ENCODE results near the gene BEND6.

DNA sequence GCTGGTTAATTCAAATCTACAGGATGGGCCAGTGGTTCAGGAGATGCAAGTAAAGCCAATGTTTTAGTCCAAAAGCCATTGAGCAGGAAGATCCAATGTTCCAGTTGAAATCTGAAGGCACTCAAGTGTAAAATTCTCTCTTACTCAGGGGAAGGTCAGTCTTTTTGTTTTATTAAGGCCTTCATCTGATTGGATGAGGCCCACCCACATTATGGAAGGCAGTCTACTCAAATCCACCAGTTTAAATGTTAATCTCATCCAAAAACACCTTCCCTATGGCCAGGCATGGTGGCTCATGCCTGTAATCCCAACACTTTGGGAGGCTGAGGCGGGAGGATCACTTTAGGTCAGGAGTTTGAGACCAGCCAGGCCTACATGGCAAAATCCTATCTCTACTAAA is 31.3 kb upstream of the BEND6 start:
- TF ChIP-seq EZH2 (IDR thresholded peaks at IDR 0.05; ENCODE audit: low read depth, low read length, severe bottlenecking) (no peak), TEAD4 (IDR thresholded peaks at IDR 0.05; ENCODE audit: low read depth, low read length) (no peak), POLR2AphosphoS5 (IDR thresholded peaks at IDR 0.05; ENCODE audit: low read depth, low read length) (no peak), CTCF (IDR thresholded peaks at IDR 0.05; ENCODE audit: control extremely low read depth in 1 of 3, insufficient read depth in 1 of 3, low read depth in 1 of 3, low read length in 3 of 3) (no peak), HDAC6 (IDR thresholded peaks at IDR 0.05; ENCODE audit: low read depth, low read length) (no peak), JUND (IDR thresholded peaks at IDR 0.05; ENCODE audit: low read length) (no peak), RFX5 (IDR thresholded peaks at IDR 0.05; ENCODE audit: borderline replicate concordance, low read depth, low read length) (no peak), CBX5 (IDR thresholded peaks at IDR 0.05; ENCODE audit: low read depth, low read length) (no peak), POLR2A (IDR thresholded peaks at IDR 0.05; ENCODE audit: control extremely low read depth in 1 of 2, low read depth in 2 of 2, low read length in 2 of 2) (no peak), SP2 (IDR thresholded peaks at IDR 0.05; ENCODE audit: low read length) (no peak), BCL11A (IDR thresholded peaks at IDR 0.05; ENCODE audit: low read depth in 2 of 2, low read length in 2 of 2) (no peak), BRCA1 (IDR thresholded peaks at IDR 0.05; ENCODE audit: low read depth, low read length) (no peak)
